ENCODE measurements around the gene DSCAM. TPM values are rescaled to one million over a fixed set of nuclear protein-coding genes. Genes with fewer than 3 reads are reported as not detected.

The DSCAM gene
- total and polyA plus RNA-seq, 10 donors: 0.02 to 2.7 (median 2.0) TPM

DNA sequence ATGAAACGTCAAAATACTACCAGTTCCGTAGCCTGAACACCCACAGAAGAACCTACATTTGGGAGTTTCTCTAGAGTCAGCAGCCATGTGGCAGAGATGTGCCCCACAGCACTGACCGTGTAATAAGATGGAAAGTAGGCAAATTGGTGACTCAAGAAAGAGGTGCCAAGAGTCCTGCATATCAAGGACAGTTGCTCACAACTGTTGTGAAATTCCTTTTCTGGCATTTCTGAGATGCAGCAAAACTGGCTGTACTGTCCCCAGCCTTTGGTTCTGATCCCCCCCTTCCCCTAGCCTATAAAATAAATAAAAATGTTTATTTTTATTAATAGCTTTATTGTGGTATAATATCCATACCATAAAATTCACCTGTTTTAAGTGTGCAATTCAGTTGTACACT is 655.8 kb downstream of the DSCAM start:
- intact Hi-C loops (cut with DNase I; ENCODE audit: low total_unique reads): no loop called here
- no peak for DNase-seq
- Histone ChIP-seq H3K27ac (no peak overlapping the region), H3K36me3 (no peaks in the 10 kb centered on the region), H3K4me1 (peaks cover 0 to 11% (median 0%) of the 10 kb centered on the region in 6 donors), H3K27me3 (replicated peaks in 1 of 7) (no peaks in the 10 kb centered on the region), H3K9me3 (peaks cover 0 to 23% (median 5%) of the 10 kb centered on the region in 8 donors), H3K4me3 (no peak overlapping the region)
- WGBS, 5 donors: 59 to 88% (median 79%) methylated on average over 3 of the region's 3 CpGs
- TF ChIP-seq POLR2A (IDR thresholded peaks at IDR 0.05): no peak
- no peak for TF ChIP-seq POLR2AphosphoS5 (IDR thresholded peaks at IDR 0.05)
- TF ChIP-seq, protein P1, sequence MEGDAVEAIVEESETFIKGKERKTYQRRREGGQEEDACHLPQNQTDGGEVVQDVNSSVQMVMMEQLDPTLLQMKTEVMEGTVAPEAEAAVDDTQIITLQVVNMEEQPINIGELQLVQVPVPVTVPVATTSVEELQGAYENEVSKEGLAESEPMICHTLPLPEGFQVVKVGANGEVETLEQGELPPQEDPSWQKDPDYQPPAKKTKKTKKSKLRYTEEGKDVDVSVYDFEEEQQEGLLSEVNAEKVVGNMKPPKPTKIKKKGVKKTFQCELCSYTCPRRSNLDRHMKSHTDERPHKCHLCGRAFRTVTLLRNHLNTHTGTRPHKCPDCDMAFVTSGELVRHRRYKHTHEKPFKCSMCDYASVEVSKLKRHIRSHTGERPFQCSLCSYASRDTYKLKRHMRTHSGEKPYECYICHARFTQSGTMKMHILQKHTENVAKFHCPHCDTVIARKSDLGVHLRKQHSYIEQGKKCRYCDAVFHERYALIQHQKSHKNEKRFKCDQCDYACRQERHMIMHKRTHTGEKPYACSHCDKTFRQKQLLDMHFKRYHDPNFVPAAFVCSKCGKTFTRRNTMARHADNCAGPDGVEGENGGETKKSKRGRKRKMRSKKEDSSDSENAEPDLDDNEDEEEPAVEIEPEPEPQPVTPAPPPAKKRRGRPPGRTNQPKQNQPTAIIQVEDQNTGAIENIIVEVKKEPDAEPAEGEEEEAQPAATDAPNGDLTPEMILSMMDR (IDR thresholded peaks at IDR 0.05 in 8 of 11, conservative IDR thresholded peaks at IDR 0.05 in 3 of 11): no peak

DNA sequence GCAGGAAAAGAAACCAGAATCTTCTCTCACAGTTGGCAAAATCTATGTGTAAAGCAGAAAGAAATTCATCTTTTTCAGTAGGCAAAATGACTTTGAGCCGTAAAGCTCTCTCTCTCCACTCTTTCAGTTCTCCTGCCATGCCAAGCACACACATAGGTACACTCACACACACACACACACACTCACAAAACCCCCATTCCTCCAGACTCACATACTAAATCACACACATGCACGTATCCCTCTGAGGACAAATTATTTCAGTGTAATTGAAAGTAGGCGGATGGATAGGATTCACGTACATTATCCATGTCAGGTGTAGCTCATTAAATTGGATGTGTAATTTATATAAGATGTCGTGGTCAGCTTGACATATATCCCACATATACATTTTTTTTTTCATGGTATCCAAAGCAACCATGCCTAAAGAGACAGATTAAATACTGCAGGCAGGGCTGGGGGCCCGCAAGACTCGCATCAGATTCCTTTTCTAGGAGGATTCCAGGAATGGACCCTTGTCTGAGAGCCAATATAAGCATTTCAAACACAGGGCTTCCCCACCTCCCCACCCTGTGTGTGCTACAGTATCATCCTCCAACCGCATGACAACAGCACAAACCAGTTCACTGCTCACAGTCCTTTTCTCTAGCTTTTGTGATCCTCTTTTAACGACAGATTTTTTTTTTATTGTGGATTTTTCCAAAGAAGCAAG is 658.9 kb downstream of the DSCAM start:
- WGBS, 5 donors: 84 to 90% (median 88%) methylated on average over 9 of the region's 9 CpGs
- H3K4me3 ChIP-seq: no peak overlapping the region
- H3K36me3 ChIP-seq: no peaks in the 10 kb centered on the region
- intact Hi-C loops (cut with DNase I; ENCODE audit: low total_unique reads): no loop called here
- H3K27me3 ChIP-seq (replicated peaks in 1 of 7): no peaks in the 10 kb centered on the region
- H3K27ac ChIP-seq: no peak overlapping the region
- H3K9me3 ChIP-seq: peaks cover 0 to 32% (median 6%) of the 10 kb centered on the region in 8 donors
- peaks cover 0 to 12% (median 0%) of the 10 kb centered on the region in 6 donors for H3K4me1 ChIP-seq
- TF ChIP-seq POLR2AphosphoS5 (IDR thresholded peaks at IDR 0.05): no peak
- TF ChIP-seq, protein P1 (IDR thresholded peaks at IDR 0.05 in 8 of 11, conservative IDR thresholded peaks at IDR 0.05 in 3 of 11): no peak
- no peak for TF ChIP-seq POLR2A (IDR thresholded peaks at IDR 0.05)
- DNase-seq: no peak

DNA sequence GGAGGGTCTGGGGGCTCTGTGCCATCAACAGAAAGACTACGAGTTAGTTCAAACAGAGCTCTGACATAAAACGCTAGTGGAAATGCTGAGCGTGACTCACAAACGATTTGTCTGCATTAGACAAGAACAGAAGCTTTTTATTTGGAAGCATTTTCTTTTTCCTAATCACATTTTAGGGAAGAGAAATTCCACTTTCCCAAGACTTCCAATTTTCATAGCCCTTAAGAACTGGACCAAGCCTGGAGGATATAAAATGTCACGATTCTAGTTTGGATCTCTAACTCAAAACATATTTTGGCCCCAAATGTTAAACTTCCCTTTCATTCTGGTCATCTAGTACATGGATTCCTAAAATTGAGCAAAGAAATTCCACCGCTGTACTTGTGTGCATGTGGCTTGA is 659.7 kb downstream of the DSCAM start:
- no peaks in the 10 kb centered on the region for H3K27me3 ChIP-seq (replicated peaks in 1 of 7)
- intact Hi-C loops (cut with DNase I; ENCODE audit: low total_unique reads): no loop called here
- H3K27ac ChIP-seq: no peak overlapping the region
- no peaks in the 10 kb centered on the region for H3K36me3 ChIP-seq
- 72 to 83% (median 79%) methylated on average over 6 of the region's 6 CpGs for WGBS, 5 donors
- peaks cover 0 to 12% (median 0%) of the 10 kb centered on the region in 6 donors for H3K4me1 ChIP-seq
- no peak for TF ChIP-seq POLR2A (IDR thresholded peaks at IDR 0.05)
- no peak for DNase-seq
- H3K4me3 ChIP-seq: no peak overlapping the region
- H3K9me3 ChIP-seq: peaks cover 0 to 24% (median 4%) of the 10 kb centered on the region in 8 donors

DNA sequence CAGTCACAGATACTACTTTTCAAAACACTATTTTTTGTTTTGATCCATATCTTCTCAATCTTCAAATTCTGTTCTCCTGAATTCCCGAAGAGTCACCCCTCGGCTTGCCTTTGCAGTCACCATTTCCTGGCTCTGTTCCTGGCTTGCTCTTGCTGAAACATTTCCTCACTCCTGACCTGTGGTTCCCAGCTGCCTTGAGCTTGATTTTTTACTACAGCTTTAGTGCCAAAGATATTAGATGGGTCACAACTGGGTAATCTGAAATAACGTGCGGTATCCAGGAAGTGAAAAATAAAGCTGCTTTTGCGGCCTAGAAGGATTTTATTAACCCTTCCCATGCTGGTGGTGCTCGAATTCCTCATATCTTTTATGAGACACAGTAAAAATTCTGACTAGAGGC is 660.9 kb downstream of the DSCAM start:
- TF ChIP-seq POLR2A (IDR thresholded peaks at IDR 0.05) (no peak), POLR2AphosphoS5 (IDR thresholded peaks at IDR 0.05) (no peak)
- TF ChIP-seq, protein P1 (IDR thresholded peaks at IDR 0.05 in 8 of 11, conservative IDR thresholded peaks at IDR 0.05 in 3 of 11): no peak
- no peak overlapping the region for H3K4me3 ChIP-seq
- peak overlapping the region in 1 of 8 donors; percentile 38 for H3K27ac ChIP-seq
- no peak for DNase-seq
- H3K4me1 ChIP-seq: peaks cover 0 to 12% (median 0%) of the 10 kb centered on the region in 6 donors
- intact Hi-C loops (cut with DNase I; ENCODE audit: low total_unique reads): no loop called here
- WGBS, 5 donors: 21 to 41% (median 26%) methylated on average over 6 of the region's 6 CpGs
- peaks cover 0 to 20% (median 0%) of the 10 kb centered on the region in 8 donors for H3K9me3 ChIP-seq
- no peaks in the 10 kb centered on the region for H3K36me3 ChIP-seq
- no peaks in the 10 kb centered on the region for H3K27me3 ChIP-seq (replicated peaks in 1 of 7)

Measured in spleen (tissue), 11 donors.